ENCODE data around the gene FAF2. TPM values are rescaled to one million over a fixed set of nuclear protein-coding genes. Genes with fewer than 3 reads are reported as not detected.
A peak's percentile ranks its signal among the peaks of the same experiment; 100 is the strongest.

The FAF2 gene
- total and polyA plus RNA-seq, 10 of the 15 experiments (the other 5 are each of a cell fraction or from before 2014, with no cell fraction given), result 19.0 to 45.1 (median 35.6) TPM

GRCh38 chr5:176414704-176415103, 33.5 kb upstream of the FAF2 start:
- in situ Hi-C loops (cut with MboI) (no loop called here), intact Hi-C loops (cut with micrococcal nuclease; ENCODE audit: unreplicated experiment) (loop anchor here (10.0 kb wide), 2 partner anchors 230 to 680 kb away; partner anchors contain the start of gene TSPAN17)
- no peak overlapping the region for H3K27ac ChIP-seq (ENCODE audit: control insufficient read depth, insufficient read depth)
- no peaks in the 10 kb centered on the region; a peak in 1 of 4 replicates for H3K36me3 ChIP-seq (ENCODE audit: control insufficient read depth in 2 of 2, insufficient read depth in 2 of 2, low read length in 1 of 2)
- CTCF ChIA-PET, result interaction anchor here (1.1 to 2.7 kb wide), 4 partner anchors 33 to 164 kb away, joined by 4 to 9 read pairs (median 6); partner anchors contain the start of gene FAF2
- no peak overlapping the region for H3K9ac ChIP-seq (ENCODE audit: control insufficient read depth, insufficient read depth, low read length)
- peaks cover 5% of the 10 kb centered on the region for H3K79me2 ChIP-seq (ENCODE audit: control insufficient read depth, insufficient read depth, low read length)
- TSS peak; percentile 51 for BruUV-seq (replicated peaks)
- POLR2A ChIA-PET, result interaction anchor here (0.7 kb wide), 2 partner anchors 60 to 543 kb away, joined by 3 to 4 read pairs; no protein-coding TSS in a partner anchor
- H4K20me1 ChIP-seq (ENCODE audit: control insufficient read depth, insufficient read depth), result no peaks in the 10 kb centered on the region
- RAD21 ChIA-PET (ENCODE audit: unreplicated experiment), result interaction anchor here (1.1 to 2.2 kb wide), 2 partner anchors 53 to 129 kb away, joined by 4 to 17 read pairs; partner anchors contain the start of gene KIAA1191
- FAIRE-seq (no peak), ATAC-seq (no peak), DNase-seq (ENCODE audit: low read depth, low spot score) (no peak)
- H3K4me3 ChIP-seq, result no peak overlapping the region
- SMC1A ChIA-PET (ENCODE audit: uncharacterized antibody, unreplicated experiment), result interaction anchor here (1.2 kb wide), 1 partner anchor 233 kb away, joined by 3 read pairs; the partner anchor contains the start of gene TSPAN17
- no peaks in the 10 kb centered on the region for H3K27me3 ChIP-seq (replicated peaks in 1 of 2; ENCODE audit: control insufficient read depth in 2 of 2, insufficient read depth in 2 of 2, low read length in 1 of 2)
- peak overlapping the region; percentile 93 for H3K4me2 ChIP-seq (ENCODE audit: control insufficient read depth, insufficient read depth)
- H3K4me1 ChIP-seq (ENCODE audit: control insufficient read depth, insufficient read depth, low read length), result peaks cover 19% of the 10 kb centered on the region
- 56% methylated on average over 3 of the region's 3 CpGs for WGBS (ENCODE audit: insufficient coverage, insufficient replicate concordance, low lambda C conversion rate, missing lambda C conversion rate)
- H2AFZ ChIP-seq (ENCODE audit: control insufficient read depth, low read depth, low read length), result no peak overlapping the region
- TF ChIP-seq NFXL1 (IDR thresholded peaks at IDR 0.05; ENCODE audit: borderline replicate concordance), result no peak
- TF ChIP-seq ASH2L (IDR thresholded peaks at IDR 0.05; ENCODE audit: borderline replicate concordance, low read depth), result no peak
- TF ChIP-seq POLR2AphosphoS5 (IDR thresholded peaks at IDR 0.05; ENCODE audit: low read length), result no peak
- TF ChIP-seq, protein P1, sequence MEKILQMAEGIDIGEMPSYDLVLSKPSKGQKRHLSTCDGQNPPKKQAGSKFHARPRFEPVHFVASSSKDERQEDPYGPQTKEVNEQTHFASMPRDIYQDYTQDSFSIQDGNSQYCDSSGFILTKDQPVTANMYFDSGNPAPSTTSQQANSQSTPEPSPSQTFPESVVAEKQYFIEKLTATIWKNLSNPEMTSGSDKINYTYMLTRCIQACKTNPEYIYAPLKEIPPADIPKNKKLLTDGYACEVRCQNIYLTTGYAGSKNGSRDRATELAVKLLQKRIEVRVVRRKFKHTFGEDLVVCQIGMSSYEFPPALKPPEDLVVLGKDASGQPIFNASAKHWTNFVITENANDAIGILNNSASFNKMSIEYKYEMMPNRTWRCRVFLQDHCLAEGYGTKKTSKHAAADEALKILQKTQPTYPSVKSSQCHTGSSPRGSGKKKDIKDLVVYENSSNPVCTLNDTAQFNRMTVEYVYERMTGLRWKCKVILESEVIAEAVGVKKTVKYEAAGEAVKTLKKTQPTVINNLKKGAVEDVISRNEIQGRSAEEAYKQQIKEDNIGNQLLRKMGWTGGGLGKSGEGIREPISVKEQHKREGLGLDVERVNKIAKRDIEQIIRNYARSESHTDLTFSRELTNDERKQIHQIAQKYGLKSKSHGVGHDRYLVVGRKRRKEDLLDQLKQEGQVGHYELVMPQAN (conservative IDR thresholded peaks at IDR 0.05), result no peak
- TF ChIP-seq EZH2 (IDR thresholded peaks at IDR 0.05; ENCODE audit: borderline replicate concordance, control insufficient read depth, low read depth, low read length), result no peak
- no peak for TF ChIP-seq ZNF217 (IDR thresholded peaks at IDR 0.05)
- no peak for TF ChIP-seq FOXK2 (IDR thresholded peaks at IDR 0.05)
- TF ChIP-seq, protein P2, sequence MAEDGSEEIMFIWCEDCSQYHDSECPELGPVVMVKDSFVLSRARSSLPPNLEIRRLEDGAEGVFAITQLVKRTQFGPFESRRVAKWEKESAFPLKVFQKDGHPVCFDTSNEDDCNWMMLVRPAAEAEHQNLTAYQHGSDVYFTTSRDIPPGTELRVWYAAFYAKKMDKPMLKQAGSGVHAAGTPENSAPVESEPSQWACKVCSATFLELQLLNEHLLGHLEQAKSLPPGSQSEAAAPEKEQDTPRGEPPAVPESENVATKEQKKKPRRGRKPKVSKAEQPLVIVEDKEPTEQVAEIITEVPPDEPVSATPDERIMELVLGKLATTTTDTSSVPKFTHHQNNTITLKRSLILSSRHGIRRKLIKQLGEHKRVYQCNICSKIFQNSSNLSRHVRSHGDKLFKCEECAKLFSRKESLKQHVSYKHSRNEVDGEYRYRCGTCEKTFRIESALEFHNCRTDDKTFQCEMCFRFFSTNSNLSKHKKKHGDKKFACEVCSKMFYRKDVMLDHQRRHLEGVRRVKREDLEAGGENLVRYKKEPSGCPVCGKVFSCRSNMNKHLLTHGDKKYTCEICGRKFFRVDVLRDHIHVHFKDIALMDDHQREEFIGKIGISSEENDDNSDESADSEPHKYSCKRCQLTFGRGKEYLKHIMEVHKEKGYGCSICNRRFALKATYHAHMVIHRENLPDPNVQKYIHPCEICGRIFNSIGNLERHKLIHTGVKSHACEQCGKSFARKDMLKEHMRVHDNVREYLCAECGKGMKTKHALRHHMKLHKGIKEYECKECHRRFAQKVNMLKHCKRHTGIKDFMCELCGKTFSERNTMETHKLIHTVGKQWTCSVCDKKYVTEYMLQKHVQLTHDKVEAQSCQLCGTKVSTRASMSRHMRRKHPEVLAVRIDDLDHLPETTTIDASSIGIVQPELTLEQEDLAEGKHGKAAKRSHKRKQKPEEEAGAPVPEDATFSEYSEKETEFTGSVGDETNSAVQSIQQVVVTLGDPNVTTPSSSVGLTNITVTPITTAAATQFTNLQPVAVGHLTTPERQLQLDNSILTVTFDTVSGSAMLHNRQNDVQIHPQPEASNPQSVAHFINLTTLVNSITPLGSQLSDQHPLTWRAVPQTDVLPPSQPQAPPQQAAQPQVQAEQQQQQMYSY (CRISPR knock-in tag; IDR thresholded peaks at IDR 0.05), result no peak
- no peak for TF ChIP-seq YY1 (IDR thresholded peaks at IDR 0.05; ENCODE audit: low read depth, low read length)
- TF ChIP-seq EP300 (IDR thresholded peaks at IDR 0.05; ENCODE audit: borderline replicate concordance in 1 of 2, control insufficient read depth in 1 of 2, low read depth in 2 of 2, low read length in 2 of 2), result no peak
- TF ChIP-seq ZBTB40 (IDR thresholded peaks at IDR 0.05; ENCODE audit: borderline replicate concordance), result no peak
- TF ChIP-seq RELA (IDR thresholded peaks at IDR 0.05; ENCODE audit: borderline replicate concordance, partially characterized antibody), result no peak
- no peak for TF ChIP-seq NFYA (IDR thresholded peaks at IDR 0.05; ENCODE audit: borderline replicate concordance, low read depth, low read length)
- no peaks in the 10 kb centered on the region for H3K9me3 ChIP-seq (replicated peaks; ENCODE audit: control insufficient read depth, insufficient read depth, low read length)

Measured in GM12878 (cell line).